Measurements from ENCODE around the gene TRMT112. TPM values are rescaled to one million over a fixed set of nuclear protein-coding genes. Genes with fewer than 3 reads are reported as not detected.

TRMT112 gene
- total and polyA plus RNA-seq, 2 donors from 2014 or later, result 172 to 291 TPM

GRCh38 chr11:64284048-64284961, 33.1 kb downstream of the TRMT112 start, which contains the start of gene BAD:
TSS of gene BAD (minus strand) at chr11:64284665. CDS start at chr11:64284368, 297 bp downstream.
- DNase-seq, result peak; percentile 95 to 98 (median 96)
- intact Hi-C loops (cut with DNase I), result no loop called here
- Histone ChIP-seq H3K4me1 (ENCODE audit: control insufficient read depth in 2 of 3, insufficient read depth in 2 of 3, low read depth in 1 of 3, low read length in 3 of 3) (peaks cover 0 to 17% (median 4%) of the 10 kb centered on the region in 3 donors), H3K9me3 (ENCODE audit: control insufficient read depth in 2 of 3, insufficient read depth in 1 of 3, low read length in 3 of 3) (no peaks in the 10 kb centered on the region), H3K27ac (ENCODE audit: low read depth in 2 of 2, low read length in 2 of 2) (peak within 1 kb of the TSS; percentile 90 to 96), H3K36me3 (ENCODE audit: control insufficient read depth in 2 of 3, insufficient read depth in 3 of 3, low read length in 3 of 3) (no peaks in the 10 kb centered on the region), H3K27me3 (ENCODE audit: control insufficient read depth, insufficient read depth, low read length) (no peaks in the 10 kb centered on the region), H3K4me3 (ENCODE audit: low read length in 3 of 3) (peak within 1 kb of the TSS; percentile 75 to 83 (median 77)), H3K9ac (ENCODE audit: low read length in 3 of 3) (peak within 1 kb of the TSS; percentile 51 to 87 (median 81))
- TF ChIP-seq CTCF (IDR thresholded peaks at IDR 0.05; ENCODE audit: borderline replicate concordance, extremely low read depth, insufficient read depth), result no peak
- FAIRE-seq, result no peak

- no peaks in the 10 kb centered on the region for H3K36me3 ChIP-seq (ENCODE audit: control insufficient read depth in 2 of 3, insufficient read depth in 3 of 3, low read length in 3 of 3)
- no peaks in the 10 kb centered on the region for H3K27me3 ChIP-seq (ENCODE audit: control insufficient read depth, insufficient read depth, low read length)
- no peaks in the 10 kb centered on the region for H3K9me3 ChIP-seq (ENCODE audit: control insufficient read depth in 2 of 3, insufficient read depth in 1 of 3, low read length in 3 of 3)
- peaks cover 0 to 17% (median 4%) of the 10 kb centered on the region in 3 donors for H3K4me1 ChIP-seq (ENCODE audit: control insufficient read depth in 2 of 3, insufficient read depth in 2 of 3, low read depth in 1 of 3, low read length in 3 of 3)
- peak in 1 of 5 donors; percentile 40 for DNase-seq
- no peak overlapping the region for H3K4me3 ChIP-seq (ENCODE audit: low read length in 3 of 3)
- no peak for TF ChIP-seq CTCF (IDR thresholded peaks at IDR 0.05; ENCODE audit: borderline replicate concordance, extremely low read depth, insufficient read depth)
- no peak overlapping the region for H3K27ac ChIP-seq (ENCODE audit: low read depth in 2 of 2, low read length in 2 of 2)
- FAIRE-seq, result no peak
- H3K9ac ChIP-seq (ENCODE audit: low read length in 3 of 3), result peak overlapping the region in 1 of 3 donors; percentile 55
- intact Hi-C loops (cut with DNase I), result no loop called here
Measured at GRCh38 chr11:64283092-64283491, 34.3 kb downstream of the TRMT112 start.

- H3K36me3 ChIP-seq (ENCODE audit: control insufficient read depth in 2 of 3, insufficient read depth in 3 of 3, low read length in 3 of 3), result peaks cover 0 to under 1% (median 0%) of the 10 kb centered on the region in 3 donors
- H3K27me3 ChIP-seq (ENCODE audit: control insufficient read depth, insufficient read depth, low read length), result no peaks in the 10 kb centered on the region
- intact Hi-C loops (cut with DNase I), result no loop called here
- no peak overlapping the region for H3K9ac ChIP-seq (ENCODE audit: low read length in 3 of 3)
- no peak overlapping the region for H3K4me3 ChIP-seq (ENCODE audit: low read length in 3 of 3)
- TF ChIP-seq CTCF (IDR thresholded peaks at IDR 0.05; ENCODE audit: borderline replicate concordance, extremely low read depth, insufficient read depth), result no peak
- H3K9me3 ChIP-seq (ENCODE audit: control insufficient read depth in 2 of 3, insufficient read depth in 1 of 3, low read length in 3 of 3), result no peaks in the 10 kb centered on the region
- H3K27ac ChIP-seq (ENCODE audit: low read depth in 2 of 2, low read length in 2 of 2), result no peak overlapping the region
- FAIRE-seq (no peak), DNase-seq (no peak)
- peaks cover 0 to 17% (median 4%) of the 10 kb centered on the region in 3 donors for H3K4me1 ChIP-seq (ENCODE audit: control insufficient read depth in 2 of 3, insufficient read depth in 2 of 3, low read depth in 1 of 3, low read length in 3 of 3)
Measured at GRCh38 chr11:64281957-64282770, 35.2 kb downstream of the TRMT112 start.

All from kidney (tissue), 14 donors.